Muscle of arm (tissue), 12 donors: ENCODE data around the gene SYTL3. TPM values are rescaled to one million over a fixed set of nuclear protein-coding genes. Genes with fewer than 3 reads are reported as not detected.

Source experiments
- DNase-seq: peaks from one replicate; pipeline ENCODE4 v3.0.0-alpha.2; 2013
- polyA plus RNA-seq, 12 donors: library from polyadenylated mRNA; unstranded; fragments of 120-200 nt; gene quantifications; one replicate each; pipeline ENCODE4 v1.2.1, GENCODE V29; 2013; ENCODE audit not compliant: insufficient read length in 12 of 12

SYTL3 gene
- polyA plus RNA-seq, 12 donors = 3.1 to 14.7 (median 8.8) TPM; not detected in 1

DNA sequence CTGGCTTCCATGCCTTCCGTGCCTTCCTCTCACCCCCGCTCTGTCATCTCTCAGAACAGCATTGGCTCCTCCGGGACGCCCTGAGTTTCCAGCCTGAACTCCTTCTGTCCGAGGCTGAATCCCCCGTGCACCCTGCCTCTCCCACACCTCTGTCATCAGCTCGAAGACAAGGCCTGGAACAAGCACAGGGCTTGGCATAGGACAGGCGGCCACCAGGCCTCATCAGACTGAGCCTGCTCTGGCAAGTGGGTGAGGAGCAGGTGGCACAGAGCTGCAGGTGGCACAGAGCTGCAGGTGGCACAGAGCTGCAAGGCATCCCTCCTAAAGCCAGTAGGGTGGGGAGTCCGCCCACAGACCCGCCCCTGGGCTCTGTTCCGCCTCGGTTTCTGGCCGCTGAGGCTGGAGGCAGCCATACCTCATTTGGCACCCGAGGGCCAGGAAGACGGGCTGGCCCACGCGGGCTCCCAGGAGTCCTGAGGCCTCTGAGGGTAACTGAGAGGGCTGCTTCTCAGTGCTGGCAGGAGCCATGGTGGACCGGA is 109.2 kb downstream of the SYTL3 start:
- DNase-seq = no peak

DNA sequence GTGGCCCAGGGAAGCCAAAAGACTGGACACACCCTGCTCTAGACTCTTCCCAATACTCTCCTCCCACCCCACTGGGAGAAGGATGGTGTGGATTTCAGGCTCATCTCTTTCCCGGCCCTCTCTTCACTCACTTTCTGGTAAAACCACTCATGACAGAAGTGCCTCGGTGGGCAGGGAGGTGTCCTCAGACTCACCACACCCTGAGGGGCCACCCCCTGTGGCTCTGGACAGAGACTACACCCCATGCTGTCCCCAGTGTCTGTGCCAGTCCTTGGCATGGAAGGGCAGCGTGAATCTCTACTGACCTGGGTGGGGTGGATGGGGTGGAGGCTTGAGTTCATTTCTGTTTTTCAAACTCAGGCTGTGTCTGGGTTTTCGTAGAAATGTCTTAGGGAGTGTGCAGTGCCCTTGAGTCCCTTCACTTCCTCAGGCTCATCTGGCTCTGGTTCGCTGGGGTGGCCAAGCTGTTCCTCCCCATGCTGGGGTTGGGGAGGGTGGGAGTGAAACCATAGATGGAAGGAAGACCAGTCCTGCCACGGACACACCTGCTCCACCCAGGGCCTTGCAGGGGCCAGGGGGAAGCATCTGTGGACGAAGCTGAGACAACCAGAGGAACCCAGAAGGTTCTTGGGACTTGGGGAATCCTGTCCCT is 110.2 kb downstream of the SYTL3 start:
- DNase-seq = no peak

DNA sequence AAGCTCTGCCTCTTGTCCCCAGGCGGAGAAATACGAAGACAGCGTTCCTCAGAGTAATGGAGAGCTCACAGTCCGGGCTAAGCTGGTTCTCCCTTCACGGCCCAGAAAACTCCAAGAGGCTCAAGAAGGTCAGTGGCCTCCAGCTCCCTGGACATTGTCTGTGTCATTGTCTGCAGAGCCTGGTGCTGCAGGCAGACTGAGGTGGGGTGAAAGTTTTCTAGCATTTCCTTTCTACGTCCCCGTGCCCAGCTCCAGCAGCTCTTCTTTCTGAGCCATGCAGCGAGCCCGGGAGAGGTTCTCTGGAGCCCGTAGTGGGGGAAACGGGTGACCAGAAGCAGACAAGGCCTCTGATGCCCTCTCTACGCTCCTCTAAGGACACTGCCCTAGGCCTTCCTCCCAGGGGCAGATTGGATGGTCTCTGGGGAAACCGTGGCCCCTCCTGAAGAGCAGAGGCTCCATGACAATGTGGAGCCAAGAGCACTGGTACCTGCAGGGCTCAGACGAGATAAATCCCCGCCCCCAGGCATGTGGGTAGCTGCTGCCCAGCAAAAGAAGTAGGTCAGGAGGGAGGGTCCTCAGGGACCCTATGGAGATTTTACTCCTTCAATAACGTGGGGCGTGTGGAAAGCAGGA is 110.9 kb downstream of the SYTL3 start:
- DNase-seq = no peak

DNA sequence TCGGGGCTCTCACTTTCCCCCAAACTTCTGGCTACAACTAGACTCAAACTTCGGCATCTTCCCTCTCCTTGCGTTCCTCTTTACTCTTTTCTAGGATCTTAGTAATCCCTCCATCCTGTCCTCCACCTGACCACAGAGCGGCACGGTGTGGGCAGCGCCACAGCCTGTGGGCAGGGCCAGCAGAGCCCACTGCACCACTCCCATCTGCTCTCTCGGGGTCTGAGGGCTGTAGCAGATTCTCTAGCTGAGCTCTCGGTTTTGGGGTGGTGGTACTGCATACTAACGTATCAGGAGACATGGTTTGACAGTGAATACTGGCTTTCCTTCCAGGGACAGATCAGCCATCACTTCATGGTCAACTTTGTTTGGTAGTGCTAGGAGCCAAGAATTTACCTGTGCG is 111.9 kb downstream of the SYTL3 start:
- no peak for DNase-seq

DNA sequence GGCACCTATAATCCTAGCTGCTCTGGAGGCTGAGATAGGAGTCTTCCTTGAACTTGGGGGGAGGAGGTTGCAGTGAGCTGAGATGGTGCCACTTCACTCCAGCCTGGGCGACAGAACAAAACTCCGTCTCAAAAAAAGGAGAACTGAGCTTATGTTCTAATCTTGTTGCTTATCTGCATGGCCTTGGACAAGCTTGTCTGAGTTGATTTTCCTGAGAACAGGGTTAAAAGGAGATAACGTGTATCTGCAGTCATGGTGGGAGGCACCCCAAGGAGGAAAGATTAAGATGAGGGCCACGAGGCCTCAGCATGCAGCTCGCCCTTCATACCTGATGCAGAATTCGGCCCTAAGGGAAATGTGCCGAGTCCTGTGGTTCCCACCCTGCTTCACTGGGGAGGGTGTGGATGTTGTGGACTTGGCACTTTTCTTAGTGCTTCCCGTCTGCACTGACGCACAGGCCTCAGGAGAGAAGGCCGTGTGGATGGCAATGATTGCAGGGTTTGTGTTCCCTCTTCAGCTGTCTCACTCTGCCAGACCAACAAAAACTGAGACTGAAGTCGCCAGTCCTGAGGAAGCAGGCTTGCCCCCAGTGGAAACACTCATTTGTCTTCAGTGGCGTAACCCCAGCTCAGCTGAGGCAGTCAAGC is 113.1 kb downstream of the SYTL3 start:
- no peak for DNase-seq

DNA sequence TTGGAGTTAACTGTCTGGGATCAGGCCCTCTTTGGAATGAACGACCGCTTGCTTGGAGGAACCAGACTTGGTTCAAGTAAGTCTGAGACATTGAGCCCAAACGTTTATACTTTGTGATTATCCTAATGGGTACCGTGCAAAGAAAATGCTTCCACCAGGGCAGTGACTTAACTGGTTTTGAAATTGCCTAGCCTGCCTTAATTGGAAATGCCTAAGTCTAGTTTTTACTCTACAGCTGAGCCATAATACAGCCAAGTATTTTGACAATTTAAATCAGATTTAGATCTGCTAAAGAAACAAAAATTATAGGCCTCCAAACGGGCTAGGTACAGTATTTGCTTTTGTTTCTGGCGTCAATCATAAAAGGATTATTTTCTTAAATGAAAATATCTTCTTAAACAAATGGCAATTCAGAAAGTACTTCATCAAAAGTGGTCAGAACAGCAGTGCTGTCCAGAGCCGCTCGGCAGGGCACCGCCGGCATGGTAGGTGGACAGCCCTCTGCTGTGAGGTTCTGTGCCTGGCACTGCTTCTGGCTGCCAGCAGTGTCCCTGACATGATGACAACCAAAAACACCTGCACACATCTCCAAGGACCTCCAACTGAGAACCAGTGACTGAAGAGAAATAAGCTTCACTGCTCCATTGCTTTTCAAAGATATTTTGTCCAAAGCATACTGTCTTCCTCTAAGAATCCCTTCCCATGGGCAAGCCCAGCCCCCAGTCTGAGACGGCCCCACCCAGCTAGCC is 113.8 kb downstream of the SYTL3 start:
- no peak for DNase-seq

DNA sequence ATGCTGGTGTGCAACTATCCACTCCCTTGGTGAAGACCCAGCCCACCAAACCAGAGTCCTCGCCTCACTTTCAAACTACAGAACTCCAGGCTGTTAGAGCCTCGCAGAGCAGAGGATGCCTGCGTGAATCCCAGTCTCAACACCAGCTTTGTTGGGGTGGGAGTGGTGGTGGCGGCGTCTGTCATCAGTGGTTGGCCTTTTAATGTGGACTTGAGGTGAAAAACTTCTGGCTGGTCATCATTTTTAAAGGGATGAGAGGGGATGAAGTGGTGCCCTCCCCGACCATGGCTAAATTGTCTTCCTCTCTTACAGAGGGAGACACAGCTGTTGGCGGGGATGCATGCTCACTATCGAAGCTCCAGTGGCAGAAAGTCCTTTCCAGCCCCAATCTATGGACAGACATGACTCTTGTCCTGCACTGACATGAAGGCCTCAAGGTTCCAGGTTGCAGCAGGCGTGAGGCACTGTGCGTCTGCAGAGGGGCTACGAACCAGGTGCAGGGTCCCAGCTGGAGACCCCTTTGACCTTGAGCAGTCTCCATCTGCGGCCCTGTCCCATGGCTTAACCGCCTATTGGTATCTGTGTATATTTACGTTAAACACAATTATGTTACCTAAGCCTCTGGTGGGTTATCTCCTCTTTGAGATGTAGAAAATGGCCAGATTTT is 114.5 kb downstream of the SYTL3 start:
- DNase-seq = no peak

DNA sequence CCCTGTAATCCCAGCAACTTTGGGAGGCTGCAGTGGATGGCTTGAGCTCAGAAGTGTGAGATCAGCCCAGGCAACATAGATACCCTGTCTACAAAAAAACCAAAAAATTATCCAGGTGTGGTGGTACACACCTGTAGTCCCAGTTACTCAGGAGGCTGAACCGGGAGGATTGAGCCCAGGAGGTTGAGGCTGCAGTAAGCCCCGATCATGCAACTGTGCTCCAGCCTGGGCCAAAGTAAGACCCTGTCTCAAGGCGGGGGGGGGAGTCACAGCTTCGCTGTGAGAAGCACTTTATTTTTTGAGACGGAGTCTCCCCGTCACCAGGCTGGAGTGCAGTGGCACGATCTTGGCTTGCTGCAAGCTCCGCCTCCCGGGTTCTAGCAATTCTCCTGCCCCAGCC is 115.1 kb downstream of the SYTL3 start:
- DNase-seq = no peak

DNA sequence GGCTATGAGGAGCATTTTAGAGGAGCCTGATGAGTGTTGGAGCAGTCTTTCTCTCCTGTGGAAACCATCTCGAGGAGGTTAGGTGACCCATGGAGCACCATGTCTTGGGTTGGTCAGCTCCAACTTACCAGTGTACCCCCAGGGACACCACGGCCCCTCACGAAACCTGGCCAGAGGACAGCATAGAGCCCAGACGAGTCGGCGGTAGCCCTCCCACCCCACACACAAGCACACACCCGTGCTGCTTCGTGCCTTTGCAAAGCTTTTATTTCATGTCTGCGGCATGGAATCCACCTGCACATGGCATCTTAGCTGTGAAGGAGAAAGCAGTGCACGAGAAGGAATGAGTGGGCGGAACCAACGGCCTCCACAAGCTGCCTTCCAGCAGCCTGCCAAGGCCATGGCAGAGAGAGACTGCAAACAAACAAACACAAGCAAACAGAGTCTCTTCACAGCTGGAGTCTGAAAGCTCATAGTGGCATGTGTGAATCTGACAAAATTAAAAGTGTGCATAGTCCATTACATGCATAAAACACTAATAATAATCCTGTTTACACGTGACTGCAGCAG is 115.7 kb downstream of the SYTL3 start:
- DNase-seq = no peak

DNA sequence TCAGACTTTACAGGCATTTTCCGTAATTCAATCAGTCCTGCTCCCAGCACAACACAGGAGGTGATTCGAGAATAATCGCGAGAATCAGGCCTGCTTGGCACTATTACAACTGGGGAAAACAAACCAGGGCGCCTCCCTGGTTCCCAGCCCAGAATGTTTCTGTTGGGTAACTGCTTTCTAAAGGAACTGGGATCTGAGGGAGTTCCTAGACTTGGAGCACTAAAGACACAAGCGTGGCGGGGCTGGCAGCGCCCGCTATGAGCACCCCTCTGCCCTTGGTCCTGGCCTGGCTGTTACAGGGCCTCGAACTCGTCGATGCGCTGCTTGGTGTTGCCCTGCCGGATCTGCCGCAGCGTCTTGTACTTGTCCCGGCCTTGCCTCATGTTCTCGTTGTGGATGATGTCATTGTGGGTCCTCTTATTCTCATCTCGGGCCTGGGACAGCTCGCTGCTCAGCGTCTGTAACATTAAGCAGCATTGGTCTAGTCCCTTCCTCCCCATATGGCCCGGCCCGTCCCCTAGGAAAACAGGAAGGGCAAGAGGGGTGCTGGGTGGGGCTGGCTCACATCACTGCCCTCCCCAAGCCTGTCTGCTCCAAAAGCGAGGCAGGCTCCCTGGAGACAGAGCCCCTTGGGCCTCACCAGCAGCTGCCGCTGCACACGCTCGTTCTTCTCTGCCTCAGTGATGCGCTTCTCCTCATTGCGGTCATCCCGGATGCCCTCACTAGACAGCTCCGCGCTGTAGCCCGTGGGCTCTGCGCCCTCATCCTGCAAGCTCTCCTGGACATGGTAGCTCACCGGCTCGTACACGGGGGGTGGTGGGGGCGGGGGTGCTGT is 117.0 kb downstream of the SYTL3 start:
- no peak for DNase-seq

DNA sequence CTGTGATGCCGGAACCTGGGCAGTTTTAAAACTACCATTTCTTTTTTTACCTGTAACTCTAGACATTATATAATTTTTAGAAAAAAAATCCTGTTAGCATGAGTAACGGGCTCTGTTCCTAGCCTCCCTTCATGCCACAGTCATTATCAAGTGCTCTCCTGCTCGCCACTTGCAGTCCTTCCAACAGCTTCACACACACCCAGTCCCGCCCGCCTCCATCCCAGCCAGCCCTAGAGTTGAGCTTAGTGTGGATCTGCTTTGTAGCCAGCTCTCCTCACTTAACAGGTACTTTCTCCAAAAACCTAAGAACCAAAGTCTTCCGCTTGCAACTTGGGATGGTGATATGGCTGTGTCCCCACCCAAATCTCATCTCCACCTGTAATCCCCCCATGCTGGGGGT is 117.9 kb downstream of the SYTL3 start:
- DNase-seq = no peak

DNA sequence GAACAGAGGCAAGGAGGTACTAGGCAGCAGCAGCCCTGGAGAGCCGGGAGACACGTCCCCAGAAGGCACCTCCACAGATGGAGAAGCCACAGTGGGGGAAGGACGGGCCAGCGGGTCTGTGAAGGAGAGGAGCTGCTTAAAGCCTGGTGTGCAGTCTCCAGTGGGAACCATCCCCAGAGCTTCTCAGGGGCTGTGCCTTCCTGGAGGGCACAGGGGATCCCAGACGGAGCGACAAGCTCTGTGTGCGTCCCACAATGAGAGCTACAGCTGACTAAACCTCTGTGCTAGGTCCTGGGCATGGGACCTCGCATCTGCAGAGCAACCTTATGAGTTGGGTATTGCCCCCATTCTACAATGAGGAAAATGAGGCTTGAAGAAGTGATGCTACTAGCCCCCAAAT is 118.6 kb downstream of the SYTL3 start:
- no peak for DNase-seq

DNA sequence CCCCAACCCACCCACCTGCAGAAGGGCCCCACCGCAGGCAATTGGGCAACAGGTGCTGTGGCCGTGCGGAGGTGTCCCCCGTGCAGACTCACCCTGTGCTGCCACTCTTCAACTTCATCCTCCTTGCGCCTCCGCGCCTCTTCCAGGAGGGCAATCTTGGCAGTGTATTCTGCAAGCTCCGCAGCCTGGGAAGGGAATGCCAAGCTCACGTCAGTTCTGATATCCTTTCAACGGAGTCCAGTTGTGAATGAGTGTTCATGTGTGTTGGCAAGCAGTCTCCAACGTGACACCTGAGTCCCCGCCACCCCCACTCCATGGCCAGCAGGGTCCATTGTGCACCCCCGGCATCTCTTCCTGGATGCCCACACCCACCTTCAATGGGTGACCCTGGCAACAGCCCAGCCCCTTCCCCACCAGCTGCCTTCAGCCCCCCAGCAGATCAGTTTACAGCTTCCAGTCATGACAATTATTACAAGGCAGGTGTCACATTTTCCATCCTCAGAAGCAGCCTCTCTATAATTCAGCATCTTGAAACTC is 119.4 kb downstream of the SYTL3 start:
- no peak for DNase-seq

DNA sequence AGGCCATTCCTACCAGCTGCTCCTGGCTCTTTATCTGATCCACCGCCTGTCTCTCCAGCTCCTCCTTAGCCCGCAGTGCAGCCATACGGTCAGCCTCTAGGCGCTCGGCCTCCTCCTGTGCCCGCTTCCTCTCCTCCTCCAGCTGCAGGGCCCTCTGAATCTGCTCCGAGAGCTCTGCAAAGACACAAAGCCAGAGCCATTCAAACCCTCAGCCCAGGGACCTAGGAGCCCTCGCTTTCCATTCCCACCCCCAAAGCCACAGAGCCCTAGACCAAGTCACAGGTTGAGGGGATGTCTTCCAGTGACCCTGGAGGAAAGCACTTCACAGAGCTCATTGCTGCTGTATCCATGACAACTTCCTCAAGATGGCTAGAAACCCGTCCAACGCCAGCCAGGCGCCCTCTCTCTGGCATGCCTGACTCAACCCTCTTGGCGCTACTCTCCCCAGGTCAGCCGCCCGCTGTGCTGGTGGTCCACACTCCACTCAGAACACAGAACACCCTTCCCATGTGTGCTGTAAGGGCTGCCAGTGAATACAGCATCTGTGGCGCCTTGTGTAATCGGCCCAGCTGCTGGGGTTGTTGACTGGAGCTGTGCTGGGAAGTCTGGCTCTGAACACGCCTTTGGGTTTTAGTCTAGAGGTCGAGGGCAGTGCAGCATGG is 120.0 kb downstream of the SYTL3 start:
- no peak for DNase-seq

DNA sequence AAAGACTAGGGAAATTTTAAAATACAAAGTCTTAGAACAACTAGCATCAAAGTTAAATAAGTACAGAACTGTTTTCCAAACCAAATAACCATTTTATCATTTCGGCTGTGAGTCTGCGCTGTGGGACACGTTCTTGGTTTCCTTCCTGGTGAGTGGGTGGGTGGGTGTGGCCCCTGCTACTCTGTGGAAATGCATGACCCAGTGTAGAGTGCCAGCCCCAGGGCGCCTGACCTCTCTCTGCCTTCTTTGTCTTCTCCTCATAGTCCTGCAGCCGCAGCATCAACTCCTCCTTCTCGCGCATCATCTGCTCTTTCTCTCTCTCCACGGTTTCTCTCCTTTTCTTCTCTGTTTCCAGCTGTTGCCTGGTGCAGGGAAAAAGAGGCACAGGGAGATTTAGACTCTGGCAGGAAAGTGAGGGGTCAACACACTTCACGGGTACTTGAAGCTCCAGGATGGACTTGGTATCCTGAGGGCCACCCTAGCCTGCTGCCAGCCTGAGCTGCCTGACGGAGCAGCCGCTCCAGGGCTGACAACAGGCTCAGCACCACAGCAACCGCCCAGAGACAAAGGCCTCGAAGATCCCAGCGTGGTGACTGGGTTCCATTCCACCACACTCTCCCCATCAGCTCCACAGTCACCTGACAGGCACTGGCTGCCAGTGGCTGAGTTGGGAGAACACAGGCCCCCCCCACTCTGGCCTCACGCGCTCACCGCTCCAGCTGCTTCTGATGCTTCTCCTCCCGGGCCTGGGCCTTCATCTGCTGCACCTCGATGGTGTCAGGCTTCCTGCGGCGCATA is 120.9 kb downstream of the SYTL3 start:
- DNase-seq = no peak

DNA sequence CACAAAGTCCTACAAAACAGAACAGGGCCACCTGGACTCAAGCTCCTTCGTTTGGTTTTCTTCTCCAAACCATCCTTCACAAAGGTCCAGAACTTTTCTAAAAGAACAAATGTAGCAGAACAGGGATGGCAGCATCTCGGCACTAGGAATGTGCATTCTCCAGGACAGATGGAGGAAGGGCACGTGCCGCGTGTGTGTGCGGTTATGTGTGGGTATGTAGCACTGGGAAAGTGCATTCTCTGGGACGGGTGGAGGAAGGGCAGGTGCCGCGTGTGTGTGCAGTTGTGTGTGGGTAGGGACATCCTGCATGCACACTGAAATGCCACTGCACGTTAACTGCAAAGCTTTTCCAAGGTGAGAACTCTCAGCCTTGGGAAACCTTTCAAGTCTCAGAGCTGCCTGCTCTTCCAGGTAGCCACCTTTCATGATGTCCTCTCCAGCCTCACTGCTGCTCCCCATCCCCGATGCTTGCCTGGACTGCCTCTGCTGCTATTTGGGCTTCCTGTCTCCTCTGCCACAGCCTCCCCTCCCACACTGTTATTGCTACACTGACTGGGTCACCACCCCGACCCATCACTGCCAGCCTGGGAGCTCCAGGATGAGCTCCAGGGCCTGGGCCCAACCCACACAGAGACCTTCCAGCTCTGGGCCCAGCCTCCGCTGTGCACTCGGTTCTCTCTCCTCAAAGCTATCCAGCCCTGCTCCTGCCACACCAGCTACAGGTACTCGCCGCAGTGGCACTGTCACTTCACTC is 121.7 kb downstream of the SYTL3 start:
- no peak for DNase-seq

DNA sequence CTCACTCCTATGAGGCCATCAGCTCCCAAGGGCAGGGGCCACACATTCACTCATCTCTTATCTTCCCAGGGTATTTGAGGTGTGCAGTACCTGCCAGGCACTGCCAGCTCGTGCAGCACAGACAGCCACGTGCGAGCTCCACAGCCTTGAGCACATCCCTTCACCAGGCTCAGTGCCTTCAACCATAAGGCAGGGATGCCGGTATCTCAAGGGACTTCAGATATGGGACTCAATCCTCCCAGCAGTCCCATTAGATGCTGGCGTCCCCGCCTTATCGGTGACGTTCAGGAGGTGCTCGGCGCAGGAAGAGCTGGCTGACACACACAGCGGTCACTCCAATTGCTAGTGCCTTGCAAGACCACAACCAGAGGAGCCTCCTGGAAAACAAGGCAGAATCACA is 122.3 kb downstream of the SYTL3 start:
- no peak for DNase-seq

DNA sequence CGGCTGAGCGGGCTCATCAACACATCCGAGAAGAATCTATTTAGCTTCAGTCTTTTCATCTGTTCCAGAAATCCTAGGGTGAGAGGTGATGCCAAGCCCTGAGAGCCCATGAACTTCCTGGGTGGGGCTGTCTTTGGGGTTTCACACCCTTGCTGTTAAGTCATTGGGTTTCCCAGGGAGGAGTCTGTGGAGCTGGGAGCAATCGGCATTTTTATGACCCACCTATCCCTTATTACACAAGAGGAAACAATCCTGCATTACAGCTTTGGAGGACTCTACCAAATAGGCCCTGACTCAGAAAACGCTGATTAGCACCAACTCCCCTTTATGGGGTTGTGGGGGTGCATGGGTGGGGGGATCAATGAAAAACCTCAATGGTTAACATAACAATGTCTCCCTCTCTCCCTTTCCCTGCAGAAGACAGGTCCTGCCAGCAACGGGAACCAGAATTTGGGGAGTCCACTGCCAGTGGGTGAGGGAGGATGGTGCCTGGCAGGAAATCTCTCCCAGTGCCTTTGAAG is 123.1 kb downstream of the SYTL3 start:
- DNase-seq = no peak
